CD8-positive, alpha-beta memory T cell (primary cell): Measurements from ENCODE around the gene SMURF1. TPM values are rescaled to one million over a fixed set of nuclear protein-coding genes. Genes with fewer than 3 reads are reported as not detected.
A peak's percentile ranks its signal among the peaks of the same experiment; 100 is the strongest.

Experiments used
- CTCF ChIA-PET: fragments of 350-600 bp; sonication (Branson Sonifier 250); formaldehyde crosslinking; loops from one replicate; lab custom pipeline; 2021; ENCODE audit warnings: antibody characterized with exemption; lab: Charles Lee
- POLR2A ChIA-PET: fragments of 350-600 bp; sonication (Branson Sonifier 250); formaldehyde crosslinking; loops from one replicate; lab custom pipeline; 2021; ENCODE audit warnings: antibody characterized with exemption; lab: Charles Lee
- DNase-seq, 5 donors: peaks; one replicate each; pipeline versions ENCODE4 v3.0.0 to v3.0.0-alpha.2; 2020 to 2022; ENCODE audit warnings: mixed read lengths in 1 of 5
- H3K27ac ChIP-seq: one replicate; pipeline ENCODE4 v1.7.0; 2013; ENCODE audit warnings: low read depth, mild to moderate bottlenecking, low read length, moderate library complexity
- H3K27me3 ChIP-seq: 2 replicates; pipeline ENCODE4 v1.7.0; 2013; ENCODE audit warnings: low read length, mild to moderate bottlenecking; ENCODE audit not compliant: insufficient read depth, poor library complexity, severe bottlenecking
- H3K36me3 ChIP-seq: 2 replicates; pipeline ENCODE4 v1.7.0; 2013; ENCODE audit warnings: mild to moderate bottlenecking, low read length, moderate library complexity; ENCODE audit not compliant: insufficient read depth
- H3K4me1 ChIP-seq: 2 replicates; pipeline ENCODE4 v1.7.0; 2013; ENCODE audit warnings: mild to moderate bottlenecking, low read length, moderate library complexity; ENCODE audit not compliant: insufficient read depth
- H3K4me3 ChIP-seq: 2 replicates; pipeline ENCODE4 v1.7.0; 2013; ENCODE audit warnings: mild to moderate bottlenecking, low read length
- H3K9me3 ChIP-seq: 2 replicates; pipeline ENCODE4 v1.7.0; 2013; ENCODE audit warnings: mild to moderate bottlenecking, low read length
- H3K27ac Mint-ChIP-seq, 8 donors: one replicate each; pipeline ENCODE4 v1.8.0; 2020 to 2021; ENCODE audit warnings: mixed read lengths in 8 of 8, mild to moderate bottlenecking in 6 of 8, inconsistent platforms in 3 of 8, moderate library complexity in 3 of 8
- H3K27me3 Mint-ChIP-seq, 2 donors: one replicate each; pipeline ENCODE4 v1.8.0; 2020 to 2021; ENCODE audit warnings: mixed read lengths in 2 of 2, mild to moderate bottlenecking in 1 of 2, moderate library complexity in 1 of 2
- H3K36me3 Mint-ChIP-seq, 3 donors: one replicate each; pipeline ENCODE4 v1.8.0; 2020 to 2021; ENCODE audit warnings: mixed read lengths in 3 of 3, inconsistent platforms in 1 of 3, mild to moderate bottlenecking in 1 of 3
- H3K4me1 Mint-ChIP-seq, 3 donors: one replicate each; pipeline ENCODE4 v1.8.0; 2020 to 2021; ENCODE audit warnings: mixed read lengths in 3 of 3, inconsistent platforms in 1 of 3, mild to moderate bottlenecking in 1 of 3
- H3K4me3 Mint-ChIP-seq, 7 donors: one replicate each; pipeline ENCODE4 v1.8.0; 2020 to 2021; ENCODE audit warnings: mixed read lengths in 7 of 7, mild to moderate bottlenecking in 6 of 7, moderate library complexity in 4 of 7, inconsistent platforms in 2 of 7
- H3K9me3 Mint-ChIP-seq, 5 donors: one replicate each; pipeline ENCODE4 v1.8.0; 2020 to 2022; ENCODE audit warnings: mixed read lengths in 5 of 5, mild to moderate bottlenecking in 3 of 5, moderate library complexity in 2 of 5, inconsistent platforms in 1 of 5
- polyA plus RNA-seq: library from polyadenylated mRNA; unstranded; fragments of 300-500 nt; fragmentation: Illumina TruSeq; gene quantifications from one replicate; pipeline ENCODE4 v1.2.3, GENCODE V29; 2021
- total RNA-seq, 2 experiments: library from RNA; stranded (reverse); gene quantifications; one replicate each; pipeline ENCODE4 v1.2.3, GENCODE V29; 2021

Gene SMURF1
- total and polyA plus RNA-seq, 3 experiments from 2014 or later, result 2.2 to 14.9 (median 14.8) TPM

- peak in 1 of 5 donors; percentile 10 for DNase-seq
- ChIA-PET CTCF (no interaction called here), POLR2A (no interaction called here)
- H3K4me3 ChIP-seq, result no peak overlapping the region
- peak overlapping the region in 2 of 8 donors; percentile 24 to 29 for H3K27ac Mint-ChIP-seq
- no peaks in the 10 kb centered on the region for H3K4me1 ChIP-seq
- peaks cover 0 to 63% (median 18%) of the 10 kb centered on the region in 3 donors for H3K36me3 Mint-ChIP-seq
- H3K27me3 Mint-ChIP-seq, result no peaks in the 10 kb centered on the region
- H3K9me3 Mint-ChIP-seq, result no peaks in the 10 kb centered on the region
- no peak overlapping the region for H3K27ac ChIP-seq
- H3K4me1 Mint-ChIP-seq, result peaks cover 0 to 6% (median 3%) of the 10 kb centered on the region in 3 donors
- H3K36me3 ChIP-seq, result peaks cover 19% of the 10 kb centered on the region
- H3K9me3 ChIP-seq, result no peaks in the 10 kb centered on the region
- H3K4me3 Mint-ChIP-seq, result no peak overlapping the region
- no peaks in the 10 kb centered on the region for H3K27me3 ChIP-seq
These were observed 116.1 kb downstream of the SMURF1 start for GRCh38 chr7:99027841-99028240.

DNA sequence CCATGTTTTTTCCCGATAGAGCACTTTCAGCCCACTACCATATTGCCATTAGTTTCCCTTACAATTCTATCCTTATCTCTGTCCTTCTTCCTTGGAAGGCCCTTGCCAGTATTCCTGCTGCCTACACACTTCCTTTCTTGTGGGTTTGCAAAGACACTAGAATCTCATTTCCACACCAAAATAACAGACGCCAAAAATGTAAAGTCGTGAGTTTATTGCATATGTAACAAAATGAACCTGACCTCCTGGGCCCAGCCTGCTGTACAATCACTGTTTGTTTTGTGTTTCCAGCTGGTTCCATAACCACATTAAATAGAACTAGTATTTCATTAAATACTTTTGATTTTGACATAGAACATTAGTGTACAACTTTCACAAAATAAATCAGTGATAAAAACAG, 116.7 kb downstream of the SMURF1 start:
- Mint-ChIP-seq H3K4me1 (peaks cover 0 to 7% (median 3%) of the 10 kb centered on the region in 3 donors), H3K9me3 (no peaks in the 10 kb centered on the region), H3K27ac (peak overlapping the region in 6 of 8 donors; percentile 13 to 77 (median 56)), H3K4me3 (no peak overlapping the region), H3K27me3 (no peaks in the 10 kb centered on the region), H3K36me3 (peaks cover 0 to 60% (median 18%) of the 10 kb centered on the region in 3 donors)
- ChIA-PET POLR2A (no interaction called here), CTCF (no interaction called here)
- Histone ChIP-seq H3K9me3 (no peaks in the 10 kb centered on the region), H3K36me3 (peaks cover 16% of the 10 kb centered on the region), H3K4me1 (no peaks in the 10 kb centered on the region), H3K27ac (no peak overlapping the region), H3K4me3 (no peak overlapping the region), H3K27me3 (no peaks in the 10 kb centered on the region)
- no peak for DNase-seq

DNA sequence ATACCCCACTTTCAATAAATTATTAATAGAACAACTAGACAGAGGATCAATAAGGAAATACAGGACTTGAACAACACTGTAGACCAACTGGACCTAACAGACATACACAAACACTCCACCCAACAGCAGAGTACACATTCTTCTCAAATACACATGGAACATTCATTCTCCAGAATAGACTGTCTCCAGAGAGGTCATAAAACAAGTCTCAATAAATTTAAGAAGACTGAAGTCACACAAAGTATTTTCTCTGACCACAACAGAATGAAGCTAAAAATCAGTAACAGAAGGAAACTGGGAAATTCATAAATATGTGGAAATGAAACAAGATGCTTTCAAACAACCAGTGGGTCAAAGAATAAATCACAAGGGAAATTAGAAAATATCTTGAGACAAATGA, 119.8 kb downstream of the SMURF1 start:
- Mint-ChIP-seq H3K4me3 (no peak overlapping the region), H3K4me1 (peaks cover 0 to 10% (median 7%) of the 10 kb centered on the region in 3 donors), H3K27ac (peak overlapping the region in 3 of 8 donors; percentile 7 to 77 (median 34)), H3K9me3 (no peaks in the 10 kb centered on the region), H3K27me3 (no peaks in the 10 kb centered on the region), H3K36me3 (peaks cover 11 to 46% (median 15%) of the 10 kb centered on the region in 3 donors)
- H3K27ac ChIP-seq, result no peak overlapping the region
- DNase-seq, result no peak
- H3K27me3 ChIP-seq, result no peaks in the 10 kb centered on the region
- H3K9me3 ChIP-seq, result no peaks in the 10 kb centered on the region
- H3K36me3 ChIP-seq, result peaks cover 6% of the 10 kb centered on the region
- H3K4me3 ChIP-seq, result no peak overlapping the region
- no peaks in the 10 kb centered on the region for H3K4me1 ChIP-seq
- CTCF ChIA-PET, result no interaction called here
- POLR2A ChIA-PET, result interaction anchor here (0.6 kb wide), 1 partner anchor 13 kb away, joined by 3 read pairs; no protein-coding TSS in a partner anchor

DNA sequence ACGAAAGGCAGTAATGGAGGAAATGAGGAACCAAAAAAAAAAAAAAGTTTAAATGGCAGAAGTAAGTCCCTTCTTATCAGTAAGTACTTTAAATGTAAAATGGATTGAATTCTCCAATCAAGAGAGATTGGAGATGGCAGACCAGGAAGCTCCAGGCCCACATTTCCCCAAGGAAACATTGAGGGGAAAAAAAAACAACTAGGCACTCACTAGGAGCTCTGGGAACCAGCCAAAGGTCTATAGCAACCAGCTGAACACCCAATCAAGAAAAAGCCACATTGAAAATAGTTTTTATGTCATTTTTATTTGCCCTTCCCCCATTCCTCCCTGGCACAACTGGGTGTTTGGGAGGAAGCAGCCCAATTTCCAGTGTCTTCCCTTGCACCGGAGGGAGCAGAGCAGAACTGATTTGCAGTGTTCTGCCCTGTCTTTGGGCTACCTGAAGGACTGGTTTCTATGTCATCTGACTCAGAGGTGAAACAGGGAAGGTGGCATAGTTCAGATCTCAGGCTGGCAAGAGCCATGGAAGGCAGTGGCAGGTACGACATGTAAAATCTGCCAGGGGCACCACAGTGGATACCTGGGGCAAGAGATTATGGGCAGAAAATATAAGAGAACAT, 121.9 kb downstream of the SMURF1 start:
- Histone ChIP-seq H3K4me1 (no peaks in the 10 kb centered on the region), H3K9me3 (no peaks in the 10 kb centered on the region), H3K27ac (no peak overlapping the region), H3K27me3 (no peaks in the 10 kb centered on the region), H3K36me3 (peaks cover 11% of the 10 kb centered on the region), H3K4me3 (no peak overlapping the region)
- H3K36me3 Mint-ChIP-seq, result peaks cover 16 to 37% (median 18%) of the 10 kb centered on the region in 3 donors
- ChIA-PET CTCF (no interaction called here), POLR2A (no interaction called here)
- H3K4me1 Mint-ChIP-seq, result peaks cover 0 to 10% (median 7%) of the 10 kb centered on the region in 3 donors
- no peaks in the 10 kb centered on the region for H3K9me3 Mint-ChIP-seq
- H3K27me3 Mint-ChIP-seq, result no peaks in the 10 kb centered on the region
- H3K27ac Mint-ChIP-seq, result peak overlapping the region in 1 of 8 donors; percentile 60
- peak in 1 of 5 donors; percentile 10 for DNase-seq
- no peak overlapping the region for H3K4me3 Mint-ChIP-seq

- no peaks in the 10 kb centered on the region for H3K27me3 ChIP-seq
- Mint-ChIP-seq H3K9me3 (no peaks in the 10 kb centered on the region), H3K4me3 (no peak overlapping the region), H3K27me3 (no peaks in the 10 kb centered on the region), H3K27ac (peak overlapping the region in 3 of 8 donors; percentile 12 to 63 (median 50)), H3K4me1 (peaks cover 8 to 14% (median 13%) of the 10 kb centered on the region in 3 donors), H3K36me3 (peaks cover 23 to 47% (median 25%) of the 10 kb centered on the region in 3 donors)
- ChIA-PET CTCF (no interaction called here), POLR2A (interaction anchor here (0.5 kb wide), 1 partner anchor 19 kb away, joined by 9 read pairs; no protein-coding TSS in a partner anchor)
- no peaks in the 10 kb centered on the region for H3K4me1 ChIP-seq
- H3K27ac ChIP-seq, result no peak overlapping the region
- no peak overlapping the region for H3K4me3 ChIP-seq
- no peaks in the 10 kb centered on the region for H3K9me3 ChIP-seq
- DNase-seq, result no peak
- peaks cover 11% of the 10 kb centered on the region for H3K36me3 ChIP-seq
These were observed 123.5 kb downstream of the SMURF1 start for GRCh38 chr7:99020413-99020715.

- Histone ChIP-seq H3K27me3 (no peaks in the 10 kb centered on the region), H3K4me3 (no peak overlapping the region), H3K4me1 (no peaks in the 10 kb centered on the region), H3K36me3 (peaks cover 14% of the 10 kb centered on the region), H3K27ac (no peak overlapping the region), H3K9me3 (no peaks in the 10 kb centered on the region)
- ChIA-PET CTCF (no interaction called here), POLR2A (no interaction called here)
- H3K4me3 Mint-ChIP-seq, result no peak overlapping the region
- H3K27me3 Mint-ChIP-seq, result no peaks in the 10 kb centered on the region
- H3K36me3 Mint-ChIP-seq, result peaks cover 27 to 53% (median 31%) of the 10 kb centered on the region in 3 donors
- peak overlapping the region in 2 of 8 donors; percentile 35 to 68 for H3K27ac Mint-ChIP-seq
- peaks cover 8 to 16% (median 13%) of the 10 kb centered on the region in 3 donors for H3K4me1 Mint-ChIP-seq
- no peak for DNase-seq
- H3K9me3 Mint-ChIP-seq, result no peaks in the 10 kb centered on the region
These were observed 124.1 kb downstream of the SMURF1 start for GRCh38 chr7:99019523-99020412.

DNA sequence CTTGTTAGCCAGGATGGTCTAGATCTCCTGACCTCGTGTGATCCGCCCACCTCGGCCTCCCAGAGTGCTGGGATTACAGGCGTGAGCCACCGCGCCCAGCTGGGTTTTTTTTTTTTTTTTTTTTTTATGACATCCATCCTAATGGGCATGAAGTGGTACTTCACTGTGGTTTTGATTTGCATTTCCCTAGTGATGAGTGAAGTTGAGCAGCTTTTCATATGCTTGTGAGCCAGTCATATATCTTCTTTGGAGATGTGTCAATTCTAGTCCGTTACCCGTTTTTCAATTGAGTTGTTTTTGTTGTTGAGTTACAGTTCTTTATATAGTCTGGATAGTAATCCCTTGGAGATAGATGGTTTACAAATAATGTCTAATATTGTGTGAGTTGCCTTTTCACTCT, 127.7 kb downstream of the SMURF1 start:
- CTCF ChIA-PET, result no interaction called here

More for the DNA sequence above, 127.7 kb downstream of the SMURF1 start:
- H3K27me3 ChIP-seq, result no peaks in the 10 kb centered on the region
- peaks cover 34 to 82% (median 39%) of the 10 kb centered on the region in 3 donors for H3K36me3 Mint-ChIP-seq
- H3K4me3 ChIP-seq, result no peak overlapping the region
- H3K4me1 ChIP-seq, result no peaks in the 10 kb centered on the region
- H3K27ac ChIP-seq, result no peak overlapping the region
- peaks cover 7 to 10% (median 8%) of the 10 kb centered on the region in 3 donors for H3K4me1 Mint-ChIP-seq
- no peaks in the 10 kb centered on the region for H3K27me3 Mint-ChIP-seq
- H3K9me3 ChIP-seq, result no peaks in the 10 kb centered on the region
- no peaks in the 10 kb centered on the region for H3K9me3 Mint-ChIP-seq
- peak overlapping the region in 1 of 8 donors; percentile 86 for H3K27ac Mint-ChIP-seq
- H3K36me3 ChIP-seq, result peaks cover 47% of the 10 kb centered on the region
- no peak overlapping the region for H3K4me3 Mint-ChIP-seq
- POLR2A ChIA-PET, result no interaction called here
- DNase-seq, result no peak
